NCI-H1694 (cell line): ENCODE data around the gene CATSPERZ.
"Not testable (repeated sequence)": the region's sequence is repeated elsewhere in the genome, so short reads cannot be mapped to it uniquely, and the experiment has no call there.

Source experiments
- DNase-seq: peaks from one replicate; lab custom pipeline; 2025; lab: John Stamatoyannopoulos, UW

CATSPERZ gene

GRCh38 chr11:64321026-64321425, 20.9 kb downstream of the CATSPERZ start:
- DNase-seq, result no peak

DNA sequence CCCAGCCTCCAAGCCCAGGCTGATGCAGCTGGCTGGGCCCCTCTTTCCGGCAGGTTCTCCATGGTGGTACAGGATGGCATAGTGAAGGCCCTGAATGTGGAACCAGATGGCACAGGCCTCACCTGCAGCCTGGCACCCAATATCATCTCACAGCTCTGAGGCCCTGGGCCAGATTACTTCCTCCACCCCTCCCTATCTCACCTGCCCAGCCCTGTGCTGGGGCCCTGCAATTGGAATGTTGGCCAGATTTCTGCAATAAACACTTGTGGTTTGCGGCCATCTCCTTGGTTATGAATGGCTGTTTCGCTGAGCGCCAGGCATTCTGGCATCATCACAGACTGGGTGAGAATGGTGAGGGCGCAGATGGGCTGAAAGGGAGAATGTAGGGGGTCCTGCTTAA, 21.4 kb downstream of the CATSPERZ start:
- DNase-seq, result no peak

DNA sequence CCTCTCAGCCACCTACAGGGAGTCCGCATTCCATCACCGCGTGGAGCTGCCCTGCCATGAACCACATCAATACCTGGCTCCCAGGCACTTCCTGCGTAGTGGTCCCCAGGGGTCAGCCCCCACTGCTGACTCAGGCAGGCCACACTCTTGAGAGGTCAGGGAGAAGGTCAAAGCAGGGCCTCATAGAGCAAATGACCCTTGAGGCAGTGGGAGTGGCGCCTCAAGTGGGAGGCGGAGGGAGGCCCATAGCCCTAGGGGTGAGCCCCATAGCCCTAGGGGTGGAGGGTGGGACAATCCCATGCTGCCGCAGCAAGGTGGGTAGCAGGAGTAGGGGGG, 22.7 kb downstream of the CATSPERZ start:
- DNase-seq, result no peak

GRCh38 chr11:64323373-64323772, 23.2 kb downstream of the CATSPERZ start:
- DNase-seq, result no peak

- DNase-seq, result not testable (repeated sequence)
Observed at GRCh38 chr11:64323984-64324383, 23.8 kb downstream of the CATSPERZ start.

DNA sequence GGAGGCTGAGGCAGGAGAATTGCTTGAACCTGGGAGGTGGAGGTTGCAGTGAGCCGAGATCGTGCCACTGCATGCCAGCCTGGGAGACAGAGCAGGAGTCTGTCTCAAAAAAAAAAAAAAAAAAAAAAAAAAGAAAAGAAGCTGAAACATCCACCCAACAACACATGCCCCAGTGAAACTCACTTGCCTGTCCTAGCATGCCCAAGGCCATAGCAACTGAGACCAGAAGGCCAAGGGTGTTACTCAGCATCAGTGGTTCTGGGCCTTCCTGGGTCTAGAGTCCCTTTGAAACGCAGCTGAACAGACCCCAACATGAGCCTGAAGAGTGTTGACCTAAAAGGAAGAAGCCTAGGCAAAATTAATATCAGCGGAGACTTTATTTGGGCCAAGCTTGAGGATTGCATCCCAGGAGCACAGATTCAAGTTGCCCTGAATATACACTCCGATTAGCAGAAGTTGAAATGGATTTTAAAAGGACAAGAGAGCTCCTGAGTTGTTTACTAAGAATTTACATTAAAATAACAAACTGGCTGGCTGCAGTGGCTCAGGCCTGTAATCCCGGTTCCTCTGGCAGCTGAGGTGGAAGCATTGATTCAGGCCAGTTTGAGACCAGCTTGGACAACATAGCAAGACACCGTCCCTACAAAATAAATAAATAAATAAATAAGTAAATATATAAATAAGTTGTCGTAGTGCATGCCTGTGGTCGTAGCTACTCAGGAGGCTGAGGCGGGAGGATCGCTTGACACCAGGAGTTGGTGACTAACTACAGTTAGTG, 24.7 kb downstream of the CATSPERZ start:
- DNase-seq, result no peak

GRCh38 chr11:64327375-64327774, 27.2 kb downstream of the CATSPERZ start:
- no peak for DNase-seq

GRCh38 chr11:64327993-64328392, 27.8 kb downstream of the CATSPERZ start:
- DNase-seq, result no peak

GRCh38 chr11:64330888-64331287, 30.7 kb downstream of the CATSPERZ start:
- no peak for DNase-seq

DNA sequence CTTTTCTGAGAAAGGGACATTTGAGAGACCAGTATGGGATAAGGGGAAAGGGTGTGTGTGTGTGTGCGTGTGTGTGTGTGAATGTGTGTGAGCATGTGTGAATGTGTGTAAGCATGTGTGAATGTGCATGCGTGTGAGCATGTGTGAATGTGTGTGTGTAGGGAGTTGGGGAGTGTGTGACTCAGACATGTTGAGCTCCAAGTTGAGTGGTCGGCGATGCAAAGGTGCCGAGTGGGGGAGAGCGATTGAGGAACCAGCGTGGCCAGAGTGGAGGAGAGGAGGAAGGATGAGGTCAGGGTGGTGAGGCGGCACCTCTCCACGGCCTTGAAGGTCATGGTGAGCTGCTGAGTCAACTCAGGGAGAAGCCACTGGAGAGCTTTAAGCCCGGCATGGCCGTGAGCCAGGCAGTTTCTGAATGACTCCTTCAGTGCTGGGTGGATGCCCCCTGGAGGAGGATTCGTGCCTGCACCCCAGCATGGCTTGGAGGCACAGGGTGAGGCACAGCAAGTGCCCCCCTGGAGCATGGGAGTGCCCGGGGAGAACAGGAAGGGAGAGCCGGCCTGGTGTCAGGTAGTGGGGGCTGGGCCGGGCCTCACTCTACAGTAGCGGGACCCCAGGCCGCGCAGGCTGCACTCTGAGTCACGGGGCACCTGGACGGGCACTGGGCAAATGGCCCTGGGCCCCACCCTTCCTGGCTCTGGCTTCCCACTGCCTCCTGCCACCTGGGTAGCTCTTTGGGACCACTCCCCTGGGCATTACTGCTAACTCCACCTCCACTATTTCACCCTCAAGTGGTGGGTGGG, 31.6 kb downstream of the CATSPERZ start:
- DNase-seq, result peak; percentile 74

DNA sequence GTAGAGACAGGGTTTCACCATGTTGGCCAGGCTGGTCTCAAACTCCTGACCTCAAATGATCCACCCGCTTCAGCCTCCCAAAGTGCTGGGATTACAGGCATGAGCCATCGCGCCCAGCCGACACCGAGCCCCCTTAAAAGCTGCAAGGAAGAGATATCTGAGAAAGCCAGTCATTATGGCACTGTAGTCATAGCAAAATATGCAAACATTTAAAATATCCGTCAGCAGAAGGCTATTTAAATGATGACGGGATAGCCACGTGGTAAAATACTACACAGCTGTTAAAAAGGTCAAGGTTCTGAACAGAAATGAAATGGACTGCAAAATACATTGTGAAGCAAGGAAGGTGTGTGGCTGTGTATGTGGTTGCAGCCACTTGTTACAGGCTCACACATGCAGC, 33.4 kb downstream of the CATSPERZ start:
- DNase-seq, result no peak

DNA sequence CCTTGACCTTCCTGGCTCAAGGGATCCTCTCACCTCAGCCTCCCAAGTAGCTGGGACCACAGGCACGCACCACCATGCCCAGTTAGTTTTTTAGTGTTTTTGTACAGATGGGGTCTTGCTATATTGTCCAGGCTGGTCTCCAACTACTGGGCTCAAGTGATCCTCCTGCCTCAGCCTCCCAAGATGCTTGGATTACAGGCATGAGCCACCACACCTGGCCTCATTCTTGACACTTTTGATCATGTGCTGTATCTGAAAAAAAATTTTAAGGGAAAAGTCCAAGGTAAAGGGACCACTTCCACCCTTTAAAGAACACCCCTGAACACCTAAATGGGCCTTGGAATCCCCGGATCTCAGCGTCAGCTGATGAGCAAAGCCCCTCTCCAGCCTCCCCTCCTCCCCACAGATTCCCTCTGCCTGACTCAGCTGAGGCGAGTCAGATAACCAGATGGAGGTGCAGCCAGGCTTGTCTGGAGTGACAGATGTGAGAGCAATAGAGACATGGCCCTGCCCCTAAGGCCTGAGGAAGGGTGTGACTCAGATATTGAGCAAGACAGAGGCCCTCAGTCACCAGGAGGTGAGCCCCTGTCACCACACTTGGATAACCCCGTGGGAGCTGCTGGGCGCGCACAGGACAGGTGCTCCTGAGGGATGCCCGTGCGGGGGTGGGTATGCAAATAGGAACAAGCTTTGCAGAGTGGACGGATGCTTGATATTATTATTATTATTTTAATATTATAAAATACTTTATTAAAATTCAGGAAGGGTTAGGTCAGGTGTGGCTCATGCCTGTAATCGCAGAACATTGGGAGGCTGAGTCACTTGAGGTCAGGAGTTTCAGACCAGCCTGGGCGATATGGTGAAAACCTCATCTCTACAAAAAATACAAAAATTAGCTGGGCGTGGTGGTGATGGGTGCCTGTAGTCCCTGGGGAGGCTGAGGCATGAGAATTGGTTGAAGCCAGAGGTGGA, 34.9 kb downstream of the CATSPERZ start:
- peak; percentile 95 for DNase-seq

DNA sequence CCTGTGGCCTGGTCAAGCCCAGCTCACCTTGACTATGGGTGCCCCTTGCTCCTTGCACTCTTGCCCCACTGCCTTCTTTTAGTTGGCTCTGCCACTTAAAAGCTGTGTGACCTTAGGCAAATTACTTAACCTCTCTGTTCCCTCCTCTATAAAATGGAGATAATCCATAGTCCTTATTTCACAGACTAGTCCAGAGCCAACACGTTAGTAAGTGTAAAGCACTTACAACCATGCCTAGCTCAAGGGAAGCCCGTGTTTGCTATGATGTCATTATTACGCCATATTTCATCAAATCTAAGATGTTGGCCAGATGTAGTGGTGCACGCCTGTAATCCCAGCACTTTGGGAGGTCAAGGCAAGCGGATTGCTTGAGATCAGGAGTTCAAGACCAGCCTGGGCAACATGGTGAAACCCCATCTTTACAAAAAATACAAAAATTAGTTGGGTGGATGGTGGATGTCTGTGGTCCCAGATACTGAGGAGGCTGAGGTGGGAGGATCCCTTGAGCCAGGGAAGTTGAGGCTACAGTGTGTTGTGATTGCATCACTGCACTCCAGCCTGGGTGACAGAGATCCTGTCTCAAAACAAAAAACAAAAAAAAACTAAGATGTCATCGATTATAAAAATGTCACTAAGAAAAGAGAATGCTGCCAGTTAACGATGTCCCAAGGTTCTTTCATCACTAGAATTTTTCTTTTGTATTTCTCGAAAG, 37.5 kb downstream of the CATSPERZ start:
- DNase-seq, result no peak

GRCh38 chr11:64338716-64339115, 38.6 kb downstream of the CATSPERZ start:
- DNase-seq, result no peak

GRCh38 chr11:64339286-64339685, 39.1 kb downstream of the CATSPERZ start:
- DNase-seq, result no peak

GRCh38 chr11:64339754-64340408, 39.7 kb downstream of the CATSPERZ start, which contains the start of gene CCDC88B:
TSS of gene CCDC88B (plus strand) at chr11:64340204. CDS start at chr11:64340267, 63 bp downstream.
- no peak for DNase-seq

DNA sequence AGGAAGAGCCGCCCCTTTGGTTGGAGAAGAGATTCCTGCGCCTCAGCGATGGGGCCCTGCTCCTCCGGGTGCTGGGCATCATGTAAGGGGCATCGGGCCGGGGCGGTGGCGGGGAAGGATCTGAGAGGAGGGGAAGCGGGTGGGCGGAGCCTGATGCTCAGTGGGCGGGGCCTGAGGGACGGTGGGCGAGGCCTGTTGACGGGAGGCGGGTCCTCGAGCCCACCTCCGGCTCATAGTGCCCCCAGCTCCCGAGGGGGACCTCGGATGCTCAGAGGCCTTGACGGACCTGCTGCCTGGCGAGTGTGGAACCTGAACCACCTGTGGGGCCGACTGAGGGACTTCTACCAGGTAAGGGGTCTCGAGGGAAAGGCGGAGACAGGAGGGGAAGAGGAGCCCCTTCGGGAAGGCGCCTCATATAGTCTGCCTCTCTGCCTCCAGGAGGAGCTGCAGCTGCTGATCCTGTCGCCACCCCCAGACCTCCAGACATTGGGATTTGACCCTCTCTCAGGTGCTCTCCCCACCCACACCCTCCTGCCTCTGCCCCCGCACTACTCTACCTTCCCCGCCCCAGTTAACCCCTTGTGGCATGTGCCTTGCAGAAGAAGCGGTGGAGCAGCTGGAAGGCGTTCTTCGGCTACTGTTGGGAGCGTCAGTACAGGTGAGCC, 40.6 kb downstream of the CATSPERZ start:
- DNase-seq, result no peak

DNA sequence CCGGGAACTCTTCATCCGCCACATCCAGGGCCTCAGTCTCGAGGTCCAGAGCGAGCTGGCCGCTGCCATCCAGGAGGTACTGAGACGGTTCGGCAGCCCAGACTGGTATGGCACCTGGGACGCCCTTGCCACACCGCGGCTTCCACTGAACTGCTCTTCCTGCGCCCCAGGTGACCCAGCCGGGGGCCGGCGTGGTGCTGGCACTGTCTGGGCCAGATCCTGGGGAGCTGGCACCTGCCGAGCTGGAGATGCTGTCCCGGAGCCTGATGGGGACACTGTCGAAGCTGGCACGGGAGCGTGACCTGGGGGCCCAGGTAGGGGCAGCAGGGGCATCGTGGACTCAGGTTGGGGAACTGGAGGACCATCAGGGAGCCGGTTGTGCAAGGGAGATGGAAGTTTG, 41.3 kb downstream of the CATSPERZ start:
- DNase-seq, result no peak

DNA sequence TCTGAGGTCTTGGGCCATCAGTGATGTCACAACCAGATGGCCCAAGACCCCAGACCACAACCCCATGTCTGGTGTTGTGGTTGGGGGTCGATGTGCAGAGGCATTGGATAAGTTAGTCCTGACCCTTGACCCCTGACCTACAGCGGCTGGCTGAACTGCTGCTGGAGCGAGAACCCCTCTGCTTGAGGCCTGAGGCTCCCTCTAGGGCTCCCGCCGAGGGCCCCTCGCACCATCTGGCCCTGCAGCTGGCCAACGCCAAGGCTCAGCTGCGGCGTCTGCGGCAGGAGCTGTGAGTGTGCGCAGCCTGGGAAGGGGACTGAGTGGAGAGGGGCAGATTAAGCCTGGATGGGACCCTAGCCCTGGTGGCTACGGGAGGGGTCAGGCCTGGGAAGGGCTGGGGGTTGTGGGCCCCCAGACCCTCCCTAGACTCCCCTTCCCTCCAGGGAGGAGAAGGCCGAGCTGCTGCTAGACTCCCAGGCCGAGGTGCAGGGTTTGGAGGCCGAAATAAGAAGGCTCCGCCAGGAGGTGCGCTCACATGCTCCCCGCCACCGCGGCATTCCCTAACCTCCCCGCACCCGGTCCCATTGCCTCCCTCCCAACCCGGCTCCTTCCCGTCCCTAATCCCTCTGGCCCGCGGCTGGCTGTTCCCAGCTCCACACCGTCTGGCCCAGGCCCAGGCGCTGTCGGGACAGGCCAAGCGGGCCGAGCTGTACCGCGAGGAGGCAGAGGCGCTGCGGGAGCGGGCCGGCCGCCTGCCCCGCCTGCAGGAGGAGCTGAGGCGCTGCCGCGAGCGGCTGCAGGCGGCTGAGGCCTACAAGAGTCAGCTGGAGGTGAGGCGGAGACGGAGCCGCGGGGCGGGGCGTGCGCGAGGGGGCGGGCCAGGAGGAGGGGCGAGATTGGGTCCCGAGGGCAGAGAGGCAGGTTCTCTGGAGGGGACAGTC, 42.0 kb downstream of the CATSPERZ start:
- peak; percentile 58 for DNase-seq
